Loucy (cell line): ENCODE results near the gene NELFB.

Experiments
- H2AFZ ChIP-seq: fragments of 200-600 bp; sonication (generic); 2 replicates; pipeline ENCODE4 v1.6.0; 2016; ENCODE audit warnings: antibody characterized with exemption, mild to moderate bottlenecking, low read length, moderate library complexity
- H3F3A ChIP-seq: fragments of 200-600 bp; 2 replicates; pipeline ENCODE4 v1.6.0; 2016; ENCODE audit warnings: antibody characterized with exemption, low read depth, mild to moderate bottlenecking
- H3K27me3 ChIP-seq: fragments of 200-600 bp; sonication (generic); 2 replicates; pipeline ENCODE4 v1.6.1; 2014; ENCODE audit warnings: low read length, mild to moderate bottlenecking; ENCODE audit not compliant: insufficient read depth, poor library complexity, severe bottlenecking
- H3K36me3 ChIP-seq: fragments of 200-600 bp; sonication (generic); 2 replicates; pipeline ENCODE4 v1.6.1; 2016; ENCODE audit warnings: low read length; ENCODE audit not compliant: insufficient read depth
- H3K4me1 ChIP-seq: fragments of 200-600 bp; sonication (generic); 2 replicates; pipeline ENCODE4 v1.5.1; 2014; ENCODE audit warnings: low read length, mild to moderate bottlenecking; ENCODE audit not compliant: insufficient read depth, poor library complexity, severe bottlenecking
- H3K4me2 ChIP-seq: fragments of 200-600 bp; sonication (generic); 2 replicates; pipeline ENCODE4 v1.6.0; 2014; ENCODE audit warnings: antibody characterized with exemption, low read length, low read depth, mild to moderate bottlenecking; ENCODE audit not compliant: poor library complexity, severe bottlenecking
- H3K4me3 ChIP-seq: fragments of 200-600 bp; sonication (generic); 2 replicates; pipeline ENCODE4 v1.5.1; 2014; ENCODE audit warnings: low read length, mild to moderate bottlenecking, mixed read lengths; ENCODE audit not compliant: poor library complexity, severe bottlenecking
- H3K79me2 ChIP-seq: fragments of 200-600 bp; sonication (generic); 2 replicates; pipeline ENCODE4 v1.6.1; 2014; ENCODE audit warnings: low read length; ENCODE audit not compliant: insufficient read depth
- H3K9ac ChIP-seq: fragments of 200-600 bp; sonication (generic); 2 replicates; pipeline ENCODE4 v1.6.0; 2014; ENCODE audit warnings: mild to moderate bottlenecking, low read depth, low read length, moderate library complexity; ENCODE audit not compliant: poor library complexity, severe bottlenecking
- H3K9me2 ChIP-seq: fragments of 200-600 bp; sonication (generic); replicated peaks from 2 replicates; pipeline ENCODE4 v1.6.1; 2016; ENCODE audit warnings: low read depth, low read length, mixed read lengths
- H3K9me3 ChIP-seq: fragments of 200-600 bp; sonication (generic); 2 replicates; pipeline ENCODE4 v1.6.1; 2014; ENCODE audit warnings: mild to moderate bottlenecking, antibody characterized with exemption, low read length, low read depth; ENCODE audit not compliant: insufficient read depth
- H4K20me1 ChIP-seq: fragments of 200-600 bp; sonication (generic); 2 replicates; pipeline ENCODE4 v1.6.0; 2014; ENCODE audit warnings: antibody characterized with exemption, low read length, mild to moderate bottlenecking; ENCODE audit not compliant: insufficient read depth, poor library complexity, severe bottlenecking
- CTCF ChIP-seq: fragments of 200-600 bp; sonication (generic); conservative IDR thresholded peaks from 2 replicates; pipeline ENCODE4 v1.5.1; 2014; ENCODE audit warnings: mild to moderate bottlenecking, antibody characterized with exemption, low read length
- EZH2phosphoT487 ChIP-seq: fragments of 200-600 bp; IDR thresholded peaks from 2 replicates; pipeline ENCODE4 v1.6.1; 2018; ENCODE audit warnings: antibody characterized with exemption, mild to moderate bottlenecking, moderate library complexity, borderline replicate concordance

Gene NELFB

GRCh38 chr9:137306066-137306849 lies 51.1 kb downstream of the NELFB start:
- Histone ChIP-seq H3K4me2 (no peak overlapping the region), H4K20me1 (no peaks in the 10 kb centered on the region), H2AFZ (no peak overlapping the region), H3F3A (no peaks in the 10 kb centered on the region), H3K9me2 (no peaks in the 10 kb centered on the region), H3K79me2 (no peaks in the 10 kb centered on the region), H3K9ac (no peak overlapping the region), H3K27me3 (no peaks in the 10 kb centered on the region), H3K4me1 (no peaks in the 10 kb centered on the region), H3K36me3 (no peaks in the 10 kb centered on the region), H3K9me3 (no peaks in the 10 kb centered on the region), H3K4me3 (no peak overlapping the region)
- no peak for TF ChIP-seq EZH2phosphoT487

GRCh38 chr9:137306850-137307254 lies 51.7 kb downstream of the NELFB start:
- no peak overlapping the region for H2AFZ ChIP-seq
- H3K79me2 ChIP-seq: no peaks in the 10 kb centered on the region
- TF ChIP-seq EZH2phosphoT487 (no peak), CTCF (no peak)
- no peaks in the 10 kb centered on the region for H4K20me1 ChIP-seq
- H3K4me1 ChIP-seq: no peaks in the 10 kb centered on the region
- H3K9me3 ChIP-seq: no peaks in the 10 kb centered on the region
- no peak overlapping the region for H3K4me2 ChIP-seq
- no peaks in the 10 kb centered on the region for H3F3A ChIP-seq
- no peak overlapping the region for H3K4me3 ChIP-seq
- no peaks in the 10 kb centered on the region for H3K9me2 ChIP-seq
- H3K36me3 ChIP-seq: no peaks in the 10 kb centered on the region
- H3K9ac ChIP-seq: no peak overlapping the region
- no peaks in the 10 kb centered on the region for H3K27me3 ChIP-seq

DNA sequence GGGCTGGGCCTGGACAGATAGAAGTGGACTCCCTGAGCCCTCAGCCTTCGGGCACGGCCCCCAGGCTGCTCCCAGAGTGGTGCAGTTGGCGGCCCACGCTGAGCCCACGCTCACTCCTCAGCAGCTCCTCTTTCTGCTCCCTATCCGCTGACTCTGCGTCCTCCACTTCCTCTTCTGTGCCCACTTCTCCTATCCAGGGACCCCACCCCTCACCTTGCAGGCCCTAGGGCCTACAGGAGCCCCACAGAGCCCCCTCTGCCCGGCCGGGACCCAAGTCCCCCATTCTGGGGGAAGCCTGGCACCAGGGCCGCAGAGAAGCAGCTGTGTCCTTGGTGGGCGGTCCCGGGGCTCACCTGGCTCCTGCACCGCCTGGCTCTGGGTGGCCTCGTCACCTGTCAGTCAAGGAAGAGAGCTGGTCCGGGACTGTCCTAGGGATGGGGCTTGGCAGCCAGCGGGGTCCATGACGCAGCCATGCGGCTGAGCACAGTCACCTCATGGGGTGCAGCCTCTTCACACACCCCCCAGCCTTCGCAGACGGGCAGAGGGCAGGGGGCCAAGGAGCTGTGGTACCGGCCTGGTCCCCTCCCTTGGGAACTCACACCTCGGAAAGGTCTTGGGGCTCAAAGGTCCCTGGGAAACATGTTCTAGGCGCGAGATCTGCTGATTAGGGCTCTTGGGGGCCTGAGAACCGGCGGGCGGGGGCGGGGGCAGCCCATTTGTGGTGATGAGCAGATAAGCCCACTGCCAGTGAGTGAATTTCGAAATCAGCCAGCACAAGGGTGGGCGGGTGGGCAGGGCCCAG lies 52.3 kb downstream of the NELFB start:
- TF ChIP-seq CTCF: no peak
- no peak for TF ChIP-seq EZH2phosphoT487
- Histone ChIP-seq H4K20me1 (no peaks in the 10 kb centered on the region), H3K79me2 (no peaks in the 10 kb centered on the region), H2AFZ (no peak overlapping the region), H3K9me2 (no peaks in the 10 kb centered on the region), H3K9me3 (no peaks in the 10 kb centered on the region), H3K4me3 (no peak overlapping the region), H3K4me2 (no peak overlapping the region), H3K27me3 (no peaks in the 10 kb centered on the region), H3F3A (no peaks in the 10 kb centered on the region), H3K4me1 (no peaks in the 10 kb centered on the region), H3K9ac (no peak overlapping the region), H3K36me3 (no peaks in the 10 kb centered on the region)
